ENCODE results near the gene PRELID3B. TPM values are rescaled to one million over a fixed set of nuclear protein-coding genes. Genes with fewer than 3 reads are reported as not detected.

PRELID3B gene
- total RNA-seq, 1 experiment from 2014 or later: 52.6 TPM

GRCh38 chr20:59044796-59045195 is 2.2 kb upstream of the PRELID3B start:
- Mint-ChIP-seq H3K4me3 (no peak overlapping the region), H3K27me3 (ENCODE audit: low read depth) (peaks cover 19% of the 10 kb centered on the region), H3K4me1 (peaks cover 13 to 18% of the 10 kb centered on the region in 2 experiments), H3K36me3 (ENCODE audit: insufficient read depth in 1 of 3, low read depth in 3 of 3) (peaks cover 9 to 16% (median 13%) of the 10 kb centered on the region in 3 experiments; a peak in 6 of 7 replicates), H3K9me3 (no peaks in the 10 kb centered on the region; a peak in 1 of 5 replicates), H3K27ac (no peak overlapping the region)
- H3K4me1 ChIP-seq (ENCODE audit: insufficient read depth, low read length): 0 out of 2 replicates have a peak, but pooled peaks cover 2% of the 10 kb centered on the region
- no peaks in the 10 kb centered on the region for H4K20me1 ChIP-seq (ENCODE audit: control insufficient read depth, insufficient read depth, insufficient read length)
- no CpG with 5 or more reads among the region's 3 CpGs for WGBS (ENCODE audit: extremely low coverage, insufficient read length, low lambda C conversion rate)
- H2BK12ac ChIP-seq (ENCODE audit: insufficient read length, low read depth, low read length): no peak overlapping the region
- H4K91ac ChIP-seq (ENCODE audit: insufficient read length, low read depth, low read length): no peak overlapping the region
- H4K8ac ChIP-seq (replicated peaks; ENCODE audit: insufficient read length, low read depth, low read length): no peak overlapping the region
- H3K9ac ChIP-seq (ENCODE audit: extremely low read depth, insufficient read length, low read length): no peak overlapping the region
- no peak overlapping the region for H2BK120ac ChIP-seq (ENCODE audit: low read depth, low read length, poor library complexity, severe bottlenecking)
- TF ChIP-seq CTCF (conservative IDR thresholded peaks at IDR 0.05): no peak
- H2BK5ac ChIP-seq (ENCODE audit: insufficient read length, low read length): no peak overlapping the region
- no peaks in the 10 kb centered on the region for H3K79me1 ChIP-seq (ENCODE audit: insufficient read depth, low read depth, low read length, poor library complexity, severe bottlenecking)
- H3K79me2 ChIP-seq (ENCODE audit: insufficient read depth, low read length): peaks cover 10% of the 10 kb centered on the region
- H3K56ac ChIP-seq (ENCODE audit: insufficient read length, low read depth, low read length): no peak overlapping the region
- no peak for DNase-seq
- H3K9me3 ChIP-seq (ENCODE audit: control insufficient read depth, low read depth, low read length): no peaks in the 10 kb centered on the region
- H3K23ac ChIP-seq (ENCODE audit: insufficient read length, low read depth, low read length): no peak overlapping the region
- no peak overlapping the region for H3K4ac ChIP-seq (ENCODE audit: low read depth, low read length)
- H3K14ac ChIP-seq (ENCODE audit: insufficient read depth, low read length): no peak overlapping the region
- no peak overlapping the region for H2BK15ac ChIP-seq (ENCODE audit: low read depth, low read length)
- H3K18ac ChIP-seq (ENCODE audit: insufficient read length, low read depth, low read length): no peak overlapping the region
- no peak overlapping the region for H3K4me2 ChIP-seq (ENCODE audit: insufficient read depth, insufficient read length, low read length)
- no peaks in the 10 kb centered on the region for H3K27me3 ChIP-seq (ENCODE audit: insufficient read depth, low read length)
- H2AK5ac ChIP-seq (ENCODE audit: insufficient read length, low read length): no peak overlapping the region
- H3T11ph ChIP-seq (ENCODE audit: low read length): no peak overlapping the region
- no peak overlapping the region for H2BK20ac ChIP-seq (ENCODE audit: low read depth, low read length, poor library complexity, severe bottlenecking)
- H3K23me2 ChIP-seq (ENCODE audit: insufficient read length, low read depth, low read length, poor library complexity, severe bottlenecking): peaks cover 9% of the 10 kb centered on the region
- no peak overlapping the region for H4K5ac ChIP-seq (ENCODE audit: insufficient read length, low read depth, low read length)
- H3K27ac ChIP-seq (ENCODE audit: insufficient read length, low read depth, low read length): no peak overlapping the region
- H2AFZ ChIP-seq (ENCODE audit: low read length): no peak overlapping the region
